ENCODE results near the gene SLC8A2. TPM values are rescaled to one million over a fixed set of nuclear protein-coding genes. Genes with fewer than 3 reads are reported as not detected.
"Not testable (repeated sequence)": the region's sequence is repeated elsewhere in the genome, so short reads cannot be mapped to it uniquely, and the experiment has no call there.

Gene SLC8A2
- total and polyA plus RNA-seq, 11 donors = 0.08 to 0.67 (median 0.29) TPM; not detected in 4

- Histone ChIP-seq H3K4me1 (peaks cover 0 to 25% (median 12%) of the 10 kb centered on the region in 12 donors), H3K27me3 (no peaks in the 10 kb centered on the region), H3K9me3 (no peaks in the 10 kb centered on the region), H3K36me3 (peaks cover 0 to 42% (median 37%) of the 10 kb centered on the region in 9 donors), H3K4me3 (no peak overlapping the region), H3K27ac (peak overlapping the region in 1 of 12 donors; percentile 13)
- ATAC-seq (no peak), DNase-seq (peak in 2 of 5 donors; percentile 13 to 28)
- intact Hi-C loops (cut with DNase I) = no loop called here
- 60 to 73% (median 71%) methylated on average over 9 of the region's 9 CpGs for WGBS, 4 donors
- no peak for TF ChIP-seq POLR2A (IDR thresholded peaks at IDR 0.05)
- no peak for TF ChIP-seq CTCF (IDR thresholded peaks at IDR 0.05)
Measured at GRCh38 chr19:47486900-47487299, 15.2 kb upstream of the SLC8A2 start.

- Histone ChIP-seq H3K36me3 (peaks cover 0 to 35% (median 30%) of the 10 kb centered on the region in 9 donors), H3K27ac (peak overlapping the region in 1 of 12 donors; percentile 13)
- WGBS, 4 donors = 80 to 92% (median 87%) methylated on average over 13 of the region's 13 CpGs
Measured at GRCh38 chr19:47486220-47486619, 14.5 kb upstream of the SLC8A2 start.

GRCh38 chr19:47485210-47485609 lies 13.5 kb upstream of the SLC8A2 start:
- peaks cover 0 to 19% (median 12%) of the 10 kb centered on the region in 12 donors for H3K4me1 ChIP-seq
- peak overlapping the region in 4 of 12 donors; percentile 93 to 96 (median 94) for H3K27ac ChIP-seq
- H3K27me3 ChIP-seq = no peaks in the 10 kb centered on the region
- intact Hi-C loops (cut with DNase I) = loop anchor here in 3 of 10 donors (2.0 kb wide), 1 partner anchor 30 kb away; the partner anchor contains the start of gene NAPA (in 3 of the 3)
- peaks cover 0 to 27% (median 22%) of the 10 kb centered on the region in 9 donors for H3K36me3 ChIP-seq
- DNase-seq (peak in 1 of 5 donors; percentile 11), ATAC-seq (no peak)
- no peaks in the 10 kb centered on the region for H3K9me3 ChIP-seq
- no peak for TF ChIP-seq CTCF (IDR thresholded peaks at IDR 0.05)
- no peak for TF ChIP-seq POLR2A (IDR thresholded peaks at IDR 0.05)
- H3K4me3 ChIP-seq = peak overlapping the region in 1 of 12 donors; percentile 80
- WGBS, 4 donors = 78 to 89% (median 81%) methylated on average over 6 of the region's 6 CpGs

More at GRCh38 chr19:47486220-47486619, 14.5 kb upstream of the SLC8A2 start:
- DNase-seq; intact Hi-C loops (cut with DNase I); H3K4me3 ChIP-seq; H3K27me3 ChIP-seq; ATAC-seq; H3K9me3 ChIP-seq: not testable (repeated sequence)
- H3K4me1 ChIP-seq = peaks cover 0 to 21% (median 12%) of the 10 kb centered on the region in 12 donors

- DNase-seq (peak; percentile 88 to 94 (median 90)), ATAC-seq (peak; percentile 83 to 93 (median 92))
- intact Hi-C loops (cut with DNase I) = loop anchor here in 4 of 10 donors (2.0 to 5.0 kb wide), 2 partner anchors 31 to 33 kb away; partner anchors contain the start of gene NAPA (in 4 of the 4)
- Histone ChIP-seq H3K4me1 (peaks cover 0 to 19% (median 12%) of the 10 kb centered on the region in 12 donors), H3K27ac (peak within 1 kb of the TSS; percentile 73 to 96 (median 92)), H3K27me3 (no peaks in the 10 kb centered on the region), H3K9me3 (no peaks in the 10 kb centered on the region), H3K4me3 (peak within 1 kb of the TSS; percentile 20 to 80 (median 74)), H3K36me3 (peaks cover 0 to 19% (median 14%) of the 10 kb centered on the region in 9 donors)
- TF ChIP-seq CTCF (IDR thresholded peaks at IDR 0.05) (peak; percentile 56 to 90 (median 78)), POLR2A (IDR thresholded peaks at IDR 0.05) (peak in 1 of 2 donors; percentile 26)
- WGBS, 4 donors = 2 to 6% (median 3%) methylated on average over 22 to 57 of the region's 57 CpGs
Measured at GRCh38 chr19:47483800-47484690, 12.4 kb upstream of the SLC8A2 start, which contains the start of gene KPTN. KPTN (minus strand) TSS chr19:47484219; CDS start chr19:47484160, 59 bp downstream.
